G401 (cell line): ENCODE results near the gene HNRNPCL4. TPM values are rescaled to one million over a fixed set of nuclear protein-coding genes. Genes with fewer than 3 reads are reported as not detected.
"Not testable (repeated sequence)": the region's sequence is repeated elsewhere in the genome, so short reads cannot be mapped to it uniquely, and the experiment has no call there.

Source experiments
- DNase-seq: peaks from one replicate; pipeline ENCODE4 v3.0.0-alpha.2; 2015; ENCODE audit warnings: low spot score
- in situ Hi-C: cut with HindIII; loops from 2 replicates; pipeline ENCODE4 v1.10.0; 2016; ENCODE audit warnings: low sequenced_read_pairs, mixed read lengths
- total RNA-seq: library from RNA; depleted of rRNA; stranded (reverse); fragments of >200 nt; shearing (Covaris generic); gene quantifications from 2 replicates; pipeline ENCODE4 v1.2.3, GENCODE V29; 2014; rRNA removed

Gene HNRNPCL4
- total RNA-seq: not detected in 2 replicates

DNA sequence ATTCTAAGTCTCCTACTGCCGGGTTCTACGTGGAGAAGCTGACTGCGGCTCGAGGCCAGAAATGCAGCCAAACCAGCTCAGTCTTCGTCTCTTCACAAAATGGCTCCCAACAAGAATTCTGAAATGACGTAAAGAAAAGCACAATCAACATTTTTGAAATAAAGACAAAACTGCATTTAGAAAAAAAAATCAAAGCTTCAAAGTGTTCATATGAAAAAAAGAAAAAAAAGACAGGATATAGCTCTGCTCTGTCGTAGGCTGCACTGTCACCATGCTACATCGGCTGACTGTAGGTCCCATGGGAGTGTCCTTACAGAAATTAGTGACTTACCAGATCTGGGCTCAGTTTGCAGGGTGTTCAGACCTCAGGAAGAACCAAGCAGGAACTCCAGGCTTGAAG lies at the start of gene HNRNPCL4:
TSS of gene HNRNPCL4 (minus strand) at position 101 of the 400 bp plus-strand sequence. CDS start 164 bp downstream, outside the sequence.
- in situ Hi-C loops, DNase-seq: not testable (repeated sequence)

DNA sequence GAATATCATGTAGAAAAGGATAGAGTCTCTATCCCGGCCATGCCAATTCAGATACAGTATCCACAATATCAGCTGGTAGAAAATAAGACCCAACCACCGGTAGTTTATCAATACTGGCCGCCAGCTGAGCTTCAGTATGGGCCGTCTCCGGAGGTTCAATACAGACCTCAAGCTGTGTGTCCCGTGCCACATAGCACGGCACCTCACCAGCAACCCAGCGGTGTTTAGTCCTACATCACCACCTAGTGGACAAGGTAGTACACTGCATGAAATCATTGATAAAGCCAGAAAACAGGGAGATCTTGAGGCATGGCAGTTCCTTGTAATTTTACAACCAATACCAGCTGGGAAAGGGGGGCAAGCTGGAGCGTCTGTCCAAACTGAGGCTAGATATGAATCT lies 43.3 kb upstream of the HNRNPCL4 start:
- in situ Hi-C loops, DNase-seq: not testable (repeated sequence)

DNA sequence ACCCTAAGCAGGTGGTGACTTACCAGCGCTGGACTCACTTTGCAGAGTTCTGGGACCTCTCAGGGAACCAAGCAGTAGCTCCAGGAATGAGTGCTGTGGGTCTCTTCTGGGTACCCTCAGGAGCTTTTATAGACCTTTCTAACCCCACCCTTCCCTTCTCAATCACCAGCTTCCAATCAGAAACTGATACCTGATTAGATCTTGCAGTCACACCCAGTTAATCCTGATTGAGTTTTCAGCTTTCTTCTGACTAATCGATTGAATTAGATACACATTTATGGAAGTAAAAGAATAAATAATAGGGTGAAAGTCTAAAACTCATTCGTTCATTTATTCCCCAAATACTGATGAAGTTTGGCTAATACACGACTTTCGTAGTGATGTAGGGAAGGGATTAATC lies 35.9 kb upstream of the HNRNPCL4 start, which contains the start of gene PRAMEF13:
TSS of gene PRAMEF13 (minus strand) at position 101 of the 400 bp plus-strand sequence. CDS start 1,820 bp downstream, outside the sequence.
- DNase-seq, in situ Hi-C loops: not testable (repeated sequence)

DNA sequence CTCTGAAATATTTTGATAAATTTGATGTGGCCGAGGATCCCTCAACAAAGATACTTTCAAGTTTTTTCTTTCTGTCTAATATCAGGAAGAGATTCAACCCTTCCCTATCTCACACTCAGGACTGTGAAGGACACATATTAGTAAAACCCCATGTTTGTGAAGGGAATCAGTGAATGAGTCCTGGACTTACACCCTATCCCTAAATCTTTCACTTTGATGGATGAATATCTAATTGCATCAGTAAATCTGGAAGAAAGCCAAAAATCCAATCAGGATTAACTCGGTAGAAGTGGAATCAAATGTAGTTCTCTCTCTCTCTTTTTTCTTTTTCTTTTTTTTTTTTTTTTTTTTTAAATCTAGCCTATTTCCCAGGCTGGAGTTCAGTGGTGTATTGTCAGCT lies 6.1 kb upstream of the HNRNPCL4 start, which contains the start of gene PRAMEF9:
TSS of gene PRAMEF9 (plus strand) at position 301 of the 400 bp plus-strand sequence. CDS start 3,433 bp downstream, outside the sequence.
- in situ Hi-C loops, DNase-seq: not testable (repeated sequence)

DNA sequence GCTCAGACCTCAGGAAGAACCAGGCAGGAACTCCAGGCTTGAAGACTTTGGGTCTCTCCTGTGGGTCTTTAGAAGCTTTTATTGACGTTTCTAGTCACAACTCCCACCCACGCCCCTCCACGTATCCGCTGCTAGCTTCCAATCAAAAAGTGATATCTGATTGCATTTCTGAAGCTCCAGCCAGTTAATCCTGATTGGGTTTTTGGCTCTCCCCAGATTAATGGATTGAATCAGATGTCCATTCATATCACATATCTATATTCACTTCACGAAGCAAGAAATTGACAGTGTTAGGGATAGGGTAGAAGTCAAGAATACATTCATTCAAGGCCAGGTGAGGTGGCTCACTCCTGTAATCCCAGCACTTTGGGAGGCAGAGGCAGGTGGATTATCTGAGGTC lies 9.5 kb downstream of the HNRNPCL4 start, which contains the start of gene PRAMEF26:
TSS of gene PRAMEF26 (minus strand) at position 101 of the 400 bp plus-strand sequence. CDS start 2,914 bp downstream, outside the sequence.
- in situ Hi-C loops, DNase-seq: not testable (repeated sequence)

DNA sequence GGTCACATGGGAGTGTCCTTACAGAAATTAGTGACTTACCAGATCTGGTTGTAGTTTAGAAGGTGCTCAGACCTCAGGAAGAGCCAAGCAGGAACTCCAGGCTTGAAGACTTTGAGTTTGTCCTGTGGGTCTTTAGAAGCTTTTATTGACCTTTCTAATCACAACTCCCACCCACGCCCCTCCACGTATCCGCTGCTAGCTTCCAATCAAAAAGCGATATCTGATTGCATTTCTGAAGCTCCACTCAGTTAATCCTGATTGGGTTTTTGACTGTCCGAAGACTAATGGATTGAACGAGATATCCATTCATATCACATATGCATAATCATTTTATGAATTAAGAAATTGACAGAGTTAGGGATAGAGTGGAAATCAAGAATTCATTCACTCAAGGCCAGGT lies 48.7 kb downstream of the HNRNPCL4 start, which contains the start of gene HNRNPCL2:
TSS of gene HNRNPCL2 (minus strand) at position 101 of the 400 bp plus-strand sequence. CDS start 454 bp downstream, outside the sequence.
- in situ Hi-C loops, DNase-seq: not testable (repeated sequence)

Other genes starting within 250 kb of the HNRNPCL4 start
- gene PRAMEF7, start 249.0 kb downstream of the HNRNPCL4 start, total RNA-seq: not detected in 2 replicates
- 0.34 TPM in 1 of 2 replicates, not detected in the other for gene PRAMEF6, start 218.1 kb downstream of the HNRNPCL4 start, total RNA-seq
- not detected in 2 replicates for gene PRAMEF27, start 109.1 kb downstream of the HNRNPCL4 start, total RNA-seq
- gene HNRNPCL3, start 104.9 kb downstream of the HNRNPCL4 start, total RNA-seq: not detected in 2 replicates
- gene PRAMEF25, start 94.9 kb downstream of the HNRNPCL4 start, total RNA-seq: not detected in 2 replicates
- not detected in 2 replicates for gene HNRNPCL2, start 48.8 kb downstream of the HNRNPCL4 start, total RNA-seq
- not detected in 2 replicates for gene PRAMEF26, start 9.6 kb downstream of the HNRNPCL4 start, total RNA-seq
- not detected in 2 replicates for gene PRAMEF9, start 6.2 kb upstream of the HNRNPCL4 start, total RNA-seq
- 0.64 TPM in 1 of 2 replicates, not detected in the other for gene PRAMEF13, start 35.8 kb upstream of the HNRNPCL4 start, total RNA-seq
- gene PRAMEF18, start 60.5 kb upstream of the HNRNPCL4 start, total RNA-seq: not detected in 2 replicates
- 0.17 TPM in 1 of 2 replicates, not detected in the other for gene PRAMEF5, start 88.6 kb upstream of the HNRNPCL4 start, total RNA-seq
- gene PRAMEF8, start 119.5 kb upstream of the HNRNPCL4 start, total RNA-seq: 0.43 and 3.0 TPM in 2 replicates
- gene PRAMEF33, start 137.9 kb upstream of the HNRNPCL4 start, total RNA-seq: not detected in 2 replicates
- gene PRAMEF15, start 149.9 kb upstream of the HNRNPCL4 start, total RNA-seq: 0.12 and 0.24 TPM in 2 replicates
- 1.5 TPM in 1 of 2 replicates, not detected in the other for gene PRAMEF14, start 181.5 kb upstream of the HNRNPCL4 start, total RNA-seq
- gene PRAMEF19, start 206.3 kb upstream of the HNRNPCL4 start, total RNA-seq: not detected in 2 replicates
- gene PRAMEF17, start 224.0 kb upstream of the HNRNPCL4 start, total RNA-seq: not detected in 2 replicates
- not detected in 2 replicates for gene PRAMEF20, start 244.8 kb upstream of the HNRNPCL4 start, total RNA-seq